GM12801 (cell line): ENCODE measurements around the gene JAG2.

Source experiments
- TF ChIP-seq, protein P1 (sequence below): IDR thresholded peaks from one replicate; pipeline ENCODE4 v1.5.1; 2011; ENCODE audit warnings: control low read depth; ENCODE audit not compliant: insufficient read length; ENCODE audit errors: extremely low read depth

Gene JAG2

GRCh38 chr14:105117710-105118385 lies 50.7 kb downstream of the JAG2 start:
- TF ChIP-seq, protein P1, sequence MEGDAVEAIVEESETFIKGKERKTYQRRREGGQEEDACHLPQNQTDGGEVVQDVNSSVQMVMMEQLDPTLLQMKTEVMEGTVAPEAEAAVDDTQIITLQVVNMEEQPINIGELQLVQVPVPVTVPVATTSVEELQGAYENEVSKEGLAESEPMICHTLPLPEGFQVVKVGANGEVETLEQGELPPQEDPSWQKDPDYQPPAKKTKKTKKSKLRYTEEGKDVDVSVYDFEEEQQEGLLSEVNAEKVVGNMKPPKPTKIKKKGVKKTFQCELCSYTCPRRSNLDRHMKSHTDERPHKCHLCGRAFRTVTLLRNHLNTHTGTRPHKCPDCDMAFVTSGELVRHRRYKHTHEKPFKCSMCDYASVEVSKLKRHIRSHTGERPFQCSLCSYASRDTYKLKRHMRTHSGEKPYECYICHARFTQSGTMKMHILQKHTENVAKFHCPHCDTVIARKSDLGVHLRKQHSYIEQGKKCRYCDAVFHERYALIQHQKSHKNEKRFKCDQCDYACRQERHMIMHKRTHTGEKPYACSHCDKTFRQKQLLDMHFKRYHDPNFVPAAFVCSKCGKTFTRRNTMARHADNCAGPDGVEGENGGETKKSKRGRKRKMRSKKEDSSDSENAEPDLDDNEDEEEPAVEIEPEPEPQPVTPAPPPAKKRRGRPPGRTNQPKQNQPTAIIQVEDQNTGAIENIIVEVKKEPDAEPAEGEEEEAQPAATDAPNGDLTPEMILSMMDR = no peak

DNA sequence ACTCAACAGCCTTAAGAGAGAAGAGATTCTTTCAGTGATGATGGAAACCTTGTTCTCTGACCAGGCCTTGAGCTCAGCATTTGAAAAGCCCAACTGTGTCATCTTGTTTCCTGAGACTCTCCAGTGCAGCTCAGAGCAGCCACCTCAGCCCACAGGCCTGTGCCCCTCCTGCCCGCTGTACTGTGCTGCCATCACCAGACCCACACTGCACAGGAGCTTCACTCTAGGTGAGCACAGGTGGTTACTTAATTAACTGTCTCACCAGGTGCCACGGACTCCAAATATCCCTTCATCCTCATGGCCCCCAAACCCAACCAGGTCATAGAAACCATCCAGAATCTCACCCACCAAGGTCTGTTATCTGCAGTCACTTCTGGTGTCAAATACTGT lies 51.3 kb downstream of the JAG2 start:
- TF ChIP-seq, protein P1 = no peak

DNA sequence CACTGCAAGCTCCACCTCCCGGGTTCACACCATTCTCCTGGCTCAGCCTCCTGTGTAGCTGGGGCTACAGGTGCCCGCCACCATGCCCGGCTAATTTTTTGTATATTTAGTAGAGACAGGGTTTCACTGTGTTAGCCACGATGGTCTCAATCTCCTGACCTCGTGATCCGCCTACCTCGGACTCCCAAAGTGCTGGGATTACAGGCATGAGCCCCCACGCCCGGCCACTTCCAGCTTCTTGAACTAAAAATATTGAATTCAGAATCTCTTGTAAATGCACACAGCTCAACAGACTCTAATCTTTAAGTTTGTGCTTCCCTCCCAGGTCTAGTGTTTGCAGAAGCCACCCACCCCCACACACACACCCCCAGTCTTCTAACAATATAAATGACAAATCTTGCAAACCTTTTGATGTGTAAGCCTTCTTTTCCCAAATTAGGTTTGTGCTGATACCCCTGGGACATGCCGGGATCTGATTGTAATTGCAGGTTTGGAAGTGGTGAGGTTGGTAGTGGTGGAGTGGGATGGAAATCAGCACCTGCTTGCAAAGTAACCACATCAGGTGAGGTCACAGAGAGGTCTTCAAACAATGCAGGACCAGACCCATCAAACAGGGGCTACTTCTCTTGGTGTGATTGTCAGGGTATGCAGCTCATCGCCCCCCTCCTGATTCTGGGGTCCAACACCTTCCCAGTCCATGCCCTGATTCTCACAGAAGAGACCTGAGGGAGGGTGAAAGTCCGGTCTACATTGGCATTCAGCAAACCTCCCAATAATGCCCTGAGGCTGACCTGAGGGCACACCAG lies 51.9 kb downstream of the JAG2 start:
- TF ChIP-seq, protein P1 = no peak

GRCh38 chr14:105108516-105108864 lies 60.1 kb downstream of the JAG2 start:
- TF ChIP-seq, protein P1 = no peak

DNA sequence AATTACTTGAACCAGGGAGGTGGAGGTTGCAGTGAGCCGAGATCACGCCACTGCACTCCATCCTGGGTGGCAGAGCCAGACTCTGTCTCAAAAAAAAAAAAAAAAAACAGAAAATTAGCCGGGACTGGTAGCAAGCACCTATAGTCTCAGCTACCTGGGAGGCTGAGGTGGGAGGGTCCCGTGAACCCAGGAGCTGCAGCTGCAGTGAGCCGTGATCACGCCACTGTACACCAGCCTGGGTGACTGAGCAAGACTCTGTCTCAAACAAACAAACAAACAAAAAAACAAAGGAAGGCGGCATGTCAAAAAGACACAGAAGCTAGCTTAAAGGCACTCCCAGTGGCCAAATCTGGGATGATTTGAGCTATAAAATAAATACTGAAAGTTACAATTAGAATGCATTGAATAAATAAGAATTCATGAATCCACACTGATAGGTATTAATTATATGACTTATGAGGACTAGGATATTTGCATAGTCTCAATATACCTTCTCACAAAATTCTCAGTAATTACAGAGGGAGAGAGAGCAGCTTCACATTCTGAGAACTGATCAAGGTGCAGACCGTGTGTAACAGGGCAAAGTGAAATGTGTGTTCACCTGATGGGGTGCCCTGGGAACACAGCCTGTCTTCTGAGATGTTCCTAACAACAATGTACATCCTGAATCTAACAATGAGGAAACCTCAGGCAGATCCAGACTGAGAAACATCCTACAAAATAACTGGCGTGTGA lies 60.6 kb downstream of the JAG2 start:
- TF ChIP-seq, protein P1 = no peak

- TF ChIP-seq, protein P1 = no peak
Measured at GRCh38 chr14:105107351-105107750, 61.2 kb downstream of the JAG2 start.

GRCh38 chr14:105105158-105105557 lies 63.4 kb downstream of the JAG2 start:
- TF ChIP-seq, protein P1 = no peak
